NCI-H1436 (cell line): ENCODE results near the gene ADAM33.
A peak's percentile ranks its signal among the peaks of the same experiment; 100 is the strongest.

Experiments used
- DNase-seq: peaks from one replicate; lab custom pipeline; 2025; lab: John Stamatoyannopoulos, UW

ADAM33 gene, protein sequence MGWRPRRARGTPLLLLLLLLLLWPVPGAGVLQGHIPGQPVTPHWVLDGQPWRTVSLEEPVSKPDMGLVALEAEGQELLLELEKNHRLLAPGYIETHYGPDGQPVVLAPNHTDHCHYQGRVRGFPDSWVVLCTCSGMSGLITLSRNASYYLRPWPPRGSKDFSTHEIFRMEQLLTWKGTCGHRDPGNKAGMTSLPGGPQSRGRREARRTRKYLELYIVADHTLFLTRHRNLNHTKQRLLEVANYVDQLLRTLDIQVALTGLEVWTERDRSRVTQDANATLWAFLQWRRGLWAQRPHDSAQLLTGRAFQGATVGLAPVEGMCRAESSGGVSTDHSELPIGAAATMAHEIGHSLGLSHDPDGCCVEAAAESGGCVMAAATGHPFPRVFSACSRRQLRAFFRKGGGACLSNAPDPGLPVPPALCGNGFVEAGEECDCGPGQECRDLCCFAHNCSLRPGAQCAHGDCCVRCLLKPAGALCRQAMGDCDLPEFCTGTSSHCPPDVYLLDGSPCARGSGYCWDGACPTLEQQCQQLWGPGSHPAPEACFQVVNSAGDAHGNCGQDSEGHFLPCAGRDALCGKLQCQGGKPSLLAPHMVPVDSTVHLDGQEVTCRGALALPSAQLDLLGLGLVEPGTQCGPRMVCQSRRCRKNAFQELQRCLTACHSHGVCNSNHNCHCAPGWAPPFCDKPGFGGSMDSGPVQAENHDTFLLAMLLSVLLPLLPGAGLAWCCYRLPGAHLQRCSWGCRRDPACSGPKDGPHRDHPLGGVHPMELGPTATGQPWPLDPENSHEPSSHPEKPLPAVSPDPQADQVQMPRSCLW

DNA sequence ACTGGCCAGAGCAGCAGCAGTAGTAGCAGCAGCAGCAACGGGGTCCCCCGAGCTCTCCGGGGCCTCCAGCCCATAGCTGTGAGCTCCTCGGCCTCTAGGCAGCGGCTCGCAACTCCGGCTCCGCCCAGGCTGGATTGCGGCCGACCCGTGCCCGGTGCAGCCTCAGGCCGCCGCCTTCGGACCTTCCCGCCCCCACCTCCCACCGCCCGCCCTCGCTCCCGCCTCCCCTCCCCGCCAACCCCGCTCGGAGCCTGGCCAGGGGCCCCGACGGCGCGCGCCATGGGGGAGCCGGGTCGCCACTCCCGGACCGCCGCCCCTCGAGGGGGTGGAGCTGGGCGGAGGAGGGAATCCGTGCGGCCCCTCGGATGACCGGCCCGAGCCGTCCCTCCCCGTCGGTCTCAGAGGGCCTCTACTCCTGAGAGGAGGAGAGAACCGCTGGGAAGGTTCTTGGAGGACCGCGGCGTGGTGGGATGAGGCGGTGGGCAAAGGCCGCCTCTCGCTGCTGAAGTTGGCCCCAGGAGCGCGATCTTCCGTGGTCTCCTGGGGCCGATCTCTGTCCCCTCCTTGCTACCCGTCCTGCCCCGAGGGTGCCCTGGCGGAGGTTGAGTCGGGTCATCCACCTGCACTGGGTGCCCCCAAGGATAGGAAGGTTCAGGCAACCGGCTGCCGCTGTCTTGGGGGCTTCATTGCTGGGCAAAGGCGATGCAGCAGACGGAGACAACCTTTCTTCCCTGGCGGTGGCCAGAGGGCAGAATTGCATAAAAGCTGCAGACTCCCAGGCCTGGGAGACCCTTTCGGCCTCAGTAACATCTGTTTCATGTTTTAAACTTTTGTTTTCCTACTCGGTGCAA, at the start of gene ADAM33:
ADAM33 (minus strand) TSS at position 80 of the 851 bp plus-strand sequence; CDS start at position 74, 6 bp downstream.
- no peak for DNase-seq

DNA sequence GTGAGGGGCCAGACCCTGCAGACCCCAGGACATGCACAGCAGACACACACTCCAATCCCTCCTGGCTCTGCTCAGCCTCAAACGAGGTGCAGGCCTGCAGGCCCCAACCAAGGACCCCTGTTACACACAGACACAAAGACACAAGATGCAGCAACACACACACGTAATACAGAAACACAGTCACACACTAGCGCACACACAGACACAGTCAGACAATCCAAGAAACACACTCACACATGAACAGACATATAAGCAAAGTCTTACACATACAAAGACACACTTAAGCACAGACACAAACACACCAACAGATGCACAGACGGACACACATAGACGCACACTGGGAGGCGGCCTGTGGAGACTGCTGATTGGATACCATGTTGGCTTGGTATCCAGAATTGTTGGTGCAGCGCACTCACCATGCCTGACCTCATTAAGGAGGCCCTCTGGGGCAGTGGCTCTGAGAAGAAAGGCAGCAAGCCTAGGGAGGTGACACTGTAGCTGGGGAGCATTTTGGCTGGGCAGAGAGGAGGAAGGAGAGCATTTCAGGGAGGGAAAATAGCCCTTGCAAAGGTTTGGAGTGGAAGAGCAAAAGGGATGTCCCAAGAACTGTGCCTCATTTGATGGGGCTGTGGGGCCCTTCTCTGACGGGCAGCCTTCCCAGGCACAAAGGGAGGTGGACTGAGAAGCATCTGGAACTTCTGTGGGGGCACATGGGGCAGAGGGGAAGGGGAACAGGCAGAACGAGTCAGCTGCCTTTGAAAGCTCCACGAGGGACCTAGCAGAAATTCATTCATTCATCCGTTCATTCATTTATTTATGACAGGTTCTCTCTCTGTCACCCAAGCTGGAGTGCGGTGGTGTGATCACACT, 49.2 kb upstream of the ADAM33 start:
- no peak for DNase-seq

DNA sequence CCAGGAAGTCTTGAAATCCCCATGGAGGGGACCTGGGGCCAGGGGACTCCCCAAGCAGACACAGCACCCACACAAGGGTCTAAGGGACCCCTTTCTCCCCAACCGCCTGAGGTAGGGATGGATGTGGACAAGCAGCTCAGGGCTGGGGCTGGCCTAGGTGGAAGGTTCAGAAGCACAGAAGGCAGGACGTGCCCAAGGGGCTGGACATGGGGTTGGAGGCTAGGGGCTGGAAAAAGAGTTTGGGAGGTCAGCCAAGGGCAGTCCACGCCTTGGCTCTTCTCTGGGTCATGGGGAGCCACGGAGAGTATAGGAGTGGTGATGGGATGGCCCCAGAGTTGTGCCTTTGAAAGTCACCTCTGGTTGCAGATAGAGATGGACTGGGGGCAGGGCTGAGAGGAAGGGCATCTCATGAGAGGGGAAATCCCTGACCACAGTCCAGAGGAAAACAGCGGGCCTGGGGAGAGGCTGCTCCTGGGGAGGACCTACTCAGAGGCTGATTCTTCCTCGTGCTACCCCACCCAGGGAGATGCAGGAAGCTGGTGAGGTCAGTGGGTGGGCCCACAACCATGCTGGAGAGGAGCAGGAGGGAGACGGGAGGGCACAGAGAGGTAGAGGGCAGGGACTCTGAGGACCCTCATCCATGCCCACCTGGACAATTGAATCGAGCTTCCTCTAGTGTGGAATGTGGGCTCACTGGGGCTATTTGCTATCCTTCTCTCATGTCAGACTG, 48.2 kb upstream of the ADAM33 start:
- DNase-seq = no peak

DNA sequence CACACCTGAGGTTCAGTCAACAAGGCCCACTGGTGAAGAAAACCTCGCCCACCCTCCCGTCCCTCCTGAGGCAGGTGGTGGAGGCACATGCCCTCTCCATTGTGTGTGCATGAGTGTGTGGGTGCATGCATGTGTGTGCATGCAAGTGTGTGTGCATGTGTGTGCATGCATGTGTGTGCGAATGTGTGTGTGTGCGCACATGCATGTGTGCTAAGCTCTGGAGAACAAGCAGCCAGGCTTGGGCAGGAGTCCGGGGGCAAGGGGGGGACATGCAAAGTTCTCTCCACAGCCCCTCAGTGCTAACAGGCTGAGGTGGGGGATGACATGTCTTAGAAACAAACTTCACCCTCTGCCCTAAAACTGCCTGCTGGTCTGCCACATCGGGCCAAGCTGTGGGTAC, 47.6 kb upstream of the ADAM33 start:
- no peak for DNase-seq

DNA sequence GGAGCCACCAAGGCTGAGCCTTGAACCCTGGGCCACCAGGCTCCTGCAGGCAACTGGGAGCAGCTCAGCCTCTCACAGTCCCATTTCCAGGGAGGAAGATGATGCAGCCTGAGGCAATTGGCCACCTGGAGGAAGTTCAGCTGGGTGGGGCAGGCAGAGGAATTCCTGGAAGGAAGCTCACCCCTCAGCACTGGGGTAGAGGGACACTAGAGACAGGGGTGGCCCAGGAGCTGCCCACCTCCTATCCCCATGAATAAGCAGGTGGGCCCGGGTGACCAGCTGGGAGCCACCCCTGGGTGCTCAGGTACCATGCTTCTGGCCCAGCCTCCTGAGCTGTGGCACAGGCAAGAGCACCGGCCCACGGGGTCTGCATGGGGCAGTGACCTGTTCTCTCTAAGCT, 47.1 kb upstream of the ADAM33 start:
- no peak for DNase-seq

DNA sequence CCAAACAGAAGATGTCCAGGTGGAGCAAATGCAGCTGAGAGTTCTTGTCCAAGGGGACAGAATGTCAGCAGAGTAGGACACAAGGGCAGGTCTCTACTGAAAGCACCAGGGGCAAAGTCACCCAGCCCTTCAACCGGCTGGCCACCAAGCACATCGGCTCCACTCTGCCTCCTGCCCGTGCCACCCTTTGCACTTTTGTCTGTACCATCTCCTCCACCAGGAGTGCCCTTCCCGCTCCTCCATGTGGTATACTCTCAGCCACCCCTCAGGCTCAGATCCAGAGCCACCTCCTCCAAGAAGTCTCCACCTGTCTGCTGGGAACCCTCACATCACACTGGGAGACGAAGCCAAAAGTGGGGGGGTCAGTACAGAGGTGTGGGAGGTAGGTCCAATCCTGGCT, 46.5 kb upstream of the ADAM33 start:
- no peak for DNase-seq

DNA sequence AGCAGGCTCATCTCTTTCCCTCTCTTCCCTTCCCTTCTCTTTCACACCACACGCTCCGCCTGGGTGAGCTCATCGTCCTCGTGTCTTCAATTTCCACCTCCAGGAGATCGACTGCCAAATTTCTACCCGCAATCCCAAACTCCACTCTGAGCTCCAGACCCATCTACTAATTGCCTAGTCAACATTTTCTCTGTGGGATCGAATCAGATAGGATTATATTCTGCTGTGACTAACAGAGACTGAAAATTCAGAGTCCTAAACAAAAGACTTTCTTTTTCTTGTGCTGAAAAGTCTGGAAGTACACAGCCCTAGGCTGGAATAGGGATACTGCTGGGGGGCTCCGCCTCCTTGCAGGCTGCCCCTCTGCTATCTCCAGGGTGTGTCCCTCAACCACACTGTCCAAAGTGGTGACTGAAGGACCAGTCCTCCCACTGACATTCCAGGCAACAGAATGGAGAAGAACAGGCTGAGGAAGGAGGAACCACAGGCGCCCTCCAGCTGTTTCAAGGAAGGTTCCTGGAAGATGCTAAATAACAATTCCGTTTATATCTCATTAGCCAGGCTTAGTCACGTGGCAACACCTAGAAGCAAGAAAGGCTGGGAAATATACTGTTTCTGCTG, 45.7 kb upstream of the ADAM33 start:
- no peak for DNase-seq

DNA sequence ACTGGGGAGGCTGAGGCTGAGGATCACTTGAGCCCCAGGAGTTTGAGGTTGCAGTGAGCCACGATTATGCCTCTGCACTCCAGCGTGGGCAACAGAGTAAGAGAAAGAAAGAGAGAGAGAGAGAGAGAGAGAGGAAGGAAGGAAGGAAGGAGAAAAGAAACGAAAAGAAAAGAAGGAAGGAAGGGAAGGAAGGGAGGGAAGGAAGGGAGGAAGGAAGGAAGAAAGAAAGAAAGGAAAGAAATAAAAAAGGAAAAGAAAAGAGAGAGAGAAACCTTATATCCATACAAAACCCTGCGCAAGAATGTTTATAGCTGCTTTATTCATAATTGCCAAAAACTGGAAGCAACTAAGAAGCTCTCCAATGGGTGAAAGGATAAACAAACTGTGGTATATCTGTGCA, 42.5 kb upstream of the ADAM33 start:
- no peak for DNase-seq

DNA sequence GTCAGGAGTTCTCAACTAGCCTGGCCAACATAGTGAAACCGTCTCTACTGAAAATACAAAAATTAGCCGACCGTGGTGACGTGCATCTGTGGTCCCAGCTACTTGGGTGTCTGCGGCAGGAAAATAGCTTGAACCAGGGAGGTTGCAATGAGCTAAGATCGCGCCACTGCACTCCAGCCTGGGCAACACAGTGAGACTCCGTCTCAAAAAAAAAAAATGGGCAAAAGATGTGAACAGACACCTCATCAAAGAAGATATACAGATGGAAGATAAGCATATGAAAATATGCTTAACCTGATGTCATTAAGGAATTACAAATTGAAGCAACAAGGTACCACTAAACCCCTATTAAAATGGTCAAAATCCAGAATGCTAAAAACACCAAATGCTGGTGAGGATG, 41.5 kb upstream of the ADAM33 start:
- no peak for DNase-seq

DNA sequence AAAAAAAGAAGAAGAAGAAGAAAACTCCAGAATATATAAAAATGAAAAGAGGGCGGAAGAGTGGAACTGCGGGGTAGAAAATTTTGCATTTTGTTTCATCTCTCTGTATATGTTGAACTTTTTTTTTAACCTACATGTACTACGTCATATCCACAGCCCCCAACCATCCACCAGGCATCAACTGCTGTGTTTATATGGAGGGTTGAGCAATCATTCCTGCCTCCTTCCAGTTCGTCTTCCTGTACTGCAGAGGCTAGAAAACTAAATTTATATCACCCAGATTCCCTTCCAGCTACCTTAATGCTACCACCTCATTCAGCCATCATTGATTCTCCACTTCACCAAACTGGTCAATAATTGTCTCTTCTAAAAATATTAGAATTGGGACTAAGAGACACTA, 40.1 kb upstream of the ADAM33 start:
- DNase-seq = no peak

DNA sequence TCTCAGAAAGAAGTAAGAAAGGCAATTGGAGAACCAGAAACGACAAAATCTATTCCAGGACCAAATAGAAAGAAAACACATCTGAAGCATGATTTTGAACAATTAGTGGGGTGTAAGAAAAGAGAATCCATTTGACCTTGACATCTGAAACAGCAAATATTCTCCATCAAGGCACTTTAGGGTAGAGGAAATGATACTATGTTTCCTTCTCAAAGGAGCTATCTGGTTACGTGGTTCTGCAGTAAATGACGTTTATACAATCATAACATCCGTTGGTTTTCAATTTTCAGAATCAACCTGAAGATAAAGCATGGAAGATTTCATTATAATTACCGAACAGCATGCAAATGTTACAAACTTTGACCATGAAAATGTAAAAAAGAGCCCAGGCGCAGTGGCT, 38.8 kb upstream of the ADAM33 start:
- DNase-seq = no peak

DNA sequence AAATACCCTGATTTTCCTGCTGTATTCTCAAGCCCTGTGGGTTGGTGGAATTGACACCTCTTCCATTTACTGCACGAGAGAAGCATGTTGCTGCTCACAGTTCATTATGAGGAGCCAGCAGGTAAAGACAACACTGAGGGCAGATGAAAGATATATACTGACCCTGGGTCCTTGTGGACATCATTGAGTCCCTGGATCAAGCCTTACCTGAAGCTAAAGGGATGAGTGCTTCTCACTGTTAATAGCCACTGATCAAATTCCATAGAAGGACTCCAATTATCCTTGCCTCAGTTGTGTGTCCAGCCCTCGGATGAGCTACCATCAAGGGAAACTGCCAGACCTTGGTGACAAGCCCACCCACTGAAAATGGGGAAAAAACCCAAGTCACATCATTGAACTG, 38.3 kb upstream of the ADAM33 start:
- DNase-seq = no peak

DNA sequence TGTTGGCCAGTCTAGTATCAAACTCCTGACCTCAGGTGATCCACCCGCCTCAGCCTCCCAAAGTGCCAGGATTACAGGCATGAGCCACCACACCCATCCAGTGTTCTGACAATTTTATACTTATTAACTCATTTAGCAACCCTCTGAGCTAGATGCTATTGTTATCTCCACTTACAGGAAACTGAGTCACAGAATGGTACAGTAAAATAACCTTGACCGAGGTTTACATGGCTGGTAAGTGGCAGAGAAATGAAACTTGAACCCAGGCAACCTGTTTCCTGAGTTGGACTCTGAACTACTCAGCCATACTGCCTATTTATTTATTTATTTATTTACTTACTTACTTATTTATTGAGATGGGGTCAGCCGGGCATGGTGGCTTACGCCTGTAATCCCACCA, 37.2 kb upstream of the ADAM33 start:
- no peak for DNase-seq

DNA sequence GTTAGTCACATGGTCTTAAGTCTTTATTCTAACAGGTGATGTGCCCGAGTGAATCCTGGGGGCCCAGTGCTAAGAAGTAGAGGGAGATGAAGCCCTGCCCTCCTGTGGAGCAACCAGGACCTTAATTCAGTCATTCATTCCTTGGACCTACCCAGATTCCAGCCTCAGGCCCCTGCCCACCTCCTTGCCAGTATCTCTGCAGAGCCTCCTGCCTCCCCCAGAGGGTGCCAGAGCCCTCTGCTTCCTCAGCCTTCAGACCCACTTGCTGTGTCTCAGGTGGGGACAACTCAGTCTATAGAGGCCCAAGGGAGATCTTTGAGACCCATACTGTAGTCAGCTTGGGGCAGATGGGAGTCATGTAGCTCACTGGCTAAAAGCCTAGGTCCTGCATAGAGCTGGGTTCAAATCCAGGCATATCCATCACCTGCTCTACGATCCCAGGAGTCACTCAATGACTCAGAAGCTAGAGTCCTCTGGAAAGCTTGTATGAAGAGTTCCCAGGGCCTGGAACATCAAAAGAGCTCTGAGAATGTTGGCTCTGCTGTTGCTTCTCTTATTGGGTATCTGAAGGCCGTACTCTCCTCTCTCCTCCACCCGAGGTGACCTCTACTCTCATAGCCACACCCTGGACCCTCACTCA, 34.5 kb upstream of the ADAM33 start:
- DNase-seq = peak; percentile 70

DNA sequence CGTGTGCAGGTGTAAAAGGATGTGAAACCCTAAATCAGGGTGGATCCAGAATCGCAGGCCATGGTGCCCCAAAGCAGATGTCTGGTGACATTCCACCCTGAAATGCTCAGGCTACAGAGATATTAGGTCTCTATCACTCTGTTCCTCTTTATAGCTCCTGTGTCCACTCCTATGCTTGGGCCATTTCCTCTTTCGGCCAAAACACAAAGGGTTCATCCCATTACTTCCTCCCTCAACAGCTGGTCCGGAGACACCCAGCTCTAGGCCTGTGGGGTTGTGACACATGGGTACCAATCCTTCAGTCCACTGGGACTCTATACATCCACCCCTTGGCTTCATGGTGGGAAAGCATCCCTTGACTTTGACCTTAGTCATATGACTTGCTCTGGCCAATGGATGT, 32.3 kb upstream of the ADAM33 start:
- no peak for DNase-seq

DNA sequence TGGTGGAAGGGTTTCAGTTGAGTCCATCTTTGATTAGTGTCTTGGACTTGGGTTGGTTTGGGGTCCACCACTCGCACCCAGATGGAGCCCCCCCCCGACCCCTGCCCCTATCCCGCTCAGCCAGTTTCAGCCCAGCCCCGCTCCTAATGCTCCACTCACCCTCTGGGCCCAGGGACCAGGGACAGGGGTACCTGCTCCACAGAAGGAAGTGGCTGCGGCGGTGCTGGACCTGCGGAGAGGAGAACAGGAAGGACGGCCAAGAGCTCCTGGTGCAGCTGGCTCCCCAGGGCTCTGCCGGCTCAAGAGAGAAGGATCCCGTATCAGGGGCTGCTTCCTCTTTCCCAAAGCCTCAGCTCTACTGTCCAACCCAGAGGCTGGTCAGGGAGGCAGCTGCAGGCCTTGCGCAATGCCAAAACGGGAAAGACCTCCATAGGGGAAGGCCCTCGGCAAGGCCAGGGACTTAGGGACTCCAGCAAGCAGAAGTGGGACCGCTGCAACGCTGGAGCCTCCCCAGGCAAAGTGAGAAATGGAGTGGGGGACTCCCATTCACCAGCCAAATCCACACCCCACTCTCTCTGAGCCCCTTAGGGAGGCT, 30.6 kb upstream of the ADAM33 start, which contains the start of gene SIGLEC1:
SIGLEC1 (minus strand) TSS at position 322 of the 595 bp plus-strand sequence. CDS start 5,472 bp downstream, outside the sequence.
- no peak for DNase-seq

DNA sequence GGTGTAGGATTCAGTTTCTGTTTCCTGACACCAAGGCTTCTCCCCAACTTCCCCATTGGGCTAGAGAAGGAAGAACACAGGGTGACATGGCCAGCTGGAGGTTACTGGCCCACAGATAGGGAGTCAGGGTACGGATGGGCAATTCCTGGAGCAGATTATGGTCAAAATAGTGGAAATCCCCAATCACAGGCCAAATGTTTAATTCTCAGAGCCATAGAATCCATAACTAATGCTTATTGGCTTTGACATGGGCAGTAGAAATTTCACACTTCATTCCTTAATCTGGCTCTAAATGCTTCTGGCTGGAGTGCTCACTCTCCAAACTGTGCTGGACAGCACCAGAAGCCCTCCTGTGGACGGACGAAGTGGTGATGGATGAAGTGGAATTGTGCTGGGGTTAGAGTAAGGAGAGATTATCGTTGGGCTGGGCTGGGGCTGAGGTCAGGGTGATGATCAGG, 29.7 kb upstream of the ADAM33 start:
- DNase-seq = no peak

DNA sequence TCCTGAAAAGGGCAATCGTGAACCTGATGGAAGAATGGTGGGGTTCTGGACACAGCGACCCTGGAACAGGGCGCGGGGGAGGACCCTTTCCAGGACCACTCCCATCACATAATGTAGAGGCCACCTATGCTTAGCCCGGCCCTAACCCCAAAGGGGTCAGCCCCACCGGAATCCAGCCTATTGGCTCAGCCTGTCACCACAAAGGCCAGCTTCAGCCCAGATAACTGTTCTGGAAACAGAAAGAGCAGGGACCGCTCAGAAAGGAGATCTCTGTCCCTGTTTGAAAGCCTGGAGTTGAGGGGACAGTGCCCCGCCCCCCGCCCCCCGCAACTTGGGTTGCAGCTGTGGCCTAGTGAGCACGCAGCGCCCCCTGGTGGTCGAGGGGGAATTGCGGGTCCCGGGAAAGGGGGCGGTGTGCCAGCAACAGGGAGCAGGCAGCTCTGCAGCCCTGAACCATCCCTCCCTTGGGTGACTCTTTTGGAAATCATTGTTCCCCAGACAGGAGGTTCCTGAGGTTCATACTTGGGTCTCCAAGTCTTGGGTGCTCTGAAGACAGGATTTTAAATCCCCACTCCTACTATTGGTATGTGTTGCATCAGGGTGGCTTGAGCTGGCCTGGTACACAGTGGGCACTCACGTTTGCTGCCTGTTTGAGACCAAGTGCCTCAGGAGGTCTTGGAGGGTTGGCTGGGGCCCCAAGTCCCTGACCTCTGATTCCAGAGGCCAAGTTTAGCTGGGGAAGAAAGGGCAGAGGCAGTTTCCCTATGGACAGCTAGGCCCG, 29.1 kb upstream of the ADAM33 start:
- peak; percentile 45 for DNase-seq
